NT2/D1 (cell line): ENCODE data around the gene SPIN2B.
"Not testable (repeated sequence)": the region's sequence is repeated elsewhere in the genome, so short reads cannot be mapped to it uniquely, and the experiment has no call there.

Experiments
- DNase-seq: peaks from one replicate; pipeline ENCODE4 v3.0.0-alpha.2; 2011; ENCODE audit warnings: low read depth, low spot score
- H3K27me3 ChIP-seq: 2 replicates; pipeline ENCODE4 v1.6.0; 2011; ENCODE audit warnings: mild to moderate bottlenecking; ENCODE audit not compliant: insufficient read length, insufficient read depth
- H3K36me3 ChIP-seq: 2 replicates; pipeline ENCODE4 v1.6.1; 2011; ENCODE audit warnings: mild to moderate bottlenecking, low read length, mixed read lengths; ENCODE audit not compliant: insufficient read depth, insufficient read length
- H3K4me1 ChIP-seq: 2 replicates; pipeline ENCODE4 v1.5.1; 2011; ENCODE audit not compliant: insufficient read depth, insufficient read length
- H3K4me3 ChIP-seq: 2 replicates; pipeline ENCODE4 v1.5.1; 2011; ENCODE audit warnings: low read depth; ENCODE audit not compliant: insufficient read length
- H3K9ac ChIP-seq: 2 replicates; pipeline ENCODE4 v1.6.0; 2011; ENCODE audit warnings: low read depth; ENCODE audit not compliant: insufficient read length
- H3K9me3 ChIP-seq: 2 replicates; pipeline ENCODE4 v1.5.1; 2011; ENCODE audit warnings: mild to moderate bottlenecking, low read length; ENCODE audit not compliant: insufficient read depth
- SUZ12 ChIP-seq: IDR thresholded peaks from 2 replicates; pipeline ENCODE4 v1.6.1; 2011; ENCODE audit not compliant: insufficient read length, insufficient read depth; ENCODE audit errors: extremely low read depth
- YY1 ChIP-seq: IDR thresholded peaks from 2 replicates; pipeline ENCODE4 v1.6.1; 2011; ENCODE audit not compliant: insufficient read length, insufficient read depth
- ZNF274 ChIP-seq: IDR thresholded peaks from 2 replicates; pipeline ENCODE4 v1.6.1; 2011; ENCODE audit warnings: mild to moderate bottlenecking, low read depth, low read length

The SPIN2B gene

GRCh38 chrX:57135287-57135686, 13.9 kb upstream of the SPIN2B start:
- Histone ChIP-seq H3K9me3 (no peaks in the 10 kb centered on the region), H3K4me3 (no peak overlapping the region), H3K36me3 (no peaks in the 10 kb centered on the region), H3K9ac (no peak overlapping the region), H3K4me1 (no peaks in the 10 kb centered on the region), H3K27me3 (no peaks in the 10 kb centered on the region)
- no peak for TF ChIP-seq SUZ12
- no peak for TF ChIP-seq YY1
- no peak for TF ChIP-seq ZNF274
- no peak for DNase-seq

GRCh38 chrX:57134702-57135101, 13.4 kb upstream of the SPIN2B start:
- Histone ChIP-seq H3K4me1 (no peaks in the 10 kb centered on the region), H3K9ac (no peak overlapping the region), H3K9me3 (no peaks in the 10 kb centered on the region), H3K36me3 (no peaks in the 10 kb centered on the region), H3K4me3 (no peak overlapping the region), H3K27me3 (no peaks in the 10 kb centered on the region)
- TF ChIP-seq ZNF274 = no peak
- no peak for TF ChIP-seq SUZ12
- no peak for TF ChIP-seq YY1
- no peak for DNase-seq

- Histone ChIP-seq H3K9me3 (no peaks in the 10 kb centered on the region), H3K4me1 (no peaks in the 10 kb centered on the region), H3K9ac (no peak overlapping the region), H3K27me3 (no peaks in the 10 kb centered on the region), H3K36me3 (no peaks in the 10 kb centered on the region), H3K4me3 (no peak overlapping the region)
- DNase-seq = no peak
- TF ChIP-seq SUZ12 (no peak), YY1 (no peak), ZNF274 (no peak)
These were observed 12.4 kb upstream of the SPIN2B start for GRCh38 chrX:57133706-57134105.

- DNase-seq, H3K27me3 ChIP-seq, H3K4me3 ChIP-seq, H3K4me1 ChIP-seq, H3K9ac ChIP-seq, H3K36me3 ChIP-seq, H3K9me3 ChIP-seq: not testable (repeated sequence)
These were observed 11.9 kb upstream of the SPIN2B start for GRCh38 chrX:57133284-57133683.

GRCh38 chrX:57132046-57132445, 10.7 kb upstream of the SPIN2B start:
- H3K4me1 ChIP-seq = no peaks in the 10 kb centered on the region
- TF ChIP-seq ZNF274 = no peak
- no peak for TF ChIP-seq YY1
- no peak for TF ChIP-seq SUZ12
- H3K27me3 ChIP-seq = no peaks in the 10 kb centered on the region
- H3K9ac ChIP-seq = no peak overlapping the region
- H3K9me3 ChIP-seq = no peaks in the 10 kb centered on the region
- H3K4me3 ChIP-seq = no peak overlapping the region
- no peak for DNase-seq
- no peaks in the 10 kb centered on the region for H3K36me3 ChIP-seq

GRCh38 chrX:57121816-57122215, 468 bp upstream of the SPIN2B start:
- Histone ChIP-seq H3K36me3 (peaks cover 22% of the 10 kb centered on the region), H3K4me3 (peak overlapping the region; percentile 77)

GRCh38 chrX:57120619-57121161, 658 bp downstream of the SPIN2B start:
- not testable (repeated sequence) for DNase-seq, H3K27me3 ChIP-seq, H3K9me3 ChIP-seq, H3K4me1 ChIP-seq
- Histone ChIP-seq H3K36me3 (peaks cover 33% of the 10 kb centered on the region), H3K9ac (peak overlapping the region; percentile 95), H3K4me3 (peak overlapping the region; percentile 77)

More at GRCh38 chrX:57121816-57122215, 468 bp upstream of the SPIN2B start:
- H3K4me1 ChIP-seq = no peaks in the 10 kb centered on the region
- H3K27me3 ChIP-seq = no peaks in the 10 kb centered on the region
- no peaks in the 10 kb centered on the region for H3K9me3 ChIP-seq
- no peak for DNase-seq
- H3K9ac ChIP-seq = peak overlapping the region; percentile 67
- no peak for TF ChIP-seq SUZ12
- TF ChIP-seq YY1 = no peak
- TF ChIP-seq ZNF274 = no peak

- H3K4me3 ChIP-seq = no peak overlapping the region
- no peak for TF ChIP-seq SUZ12
- TF ChIP-seq ZNF274 = no peak
- no peak for TF ChIP-seq YY1
- H3K9ac ChIP-seq = no peak overlapping the region
- no peak for DNase-seq
- peaks cover 44% of the 10 kb centered on the region for H3K36me3 ChIP-seq
- no peaks in the 10 kb centered on the region for H3K9me3 ChIP-seq
- H3K27me3 ChIP-seq = no peaks in the 10 kb centered on the region
- no peaks in the 10 kb centered on the region for H3K4me1 ChIP-seq
These were observed 1.9 kb downstream of the SPIN2B start for GRCh38 chrX:57119416-57119815.

- not testable (repeated sequence) for DNase-seq, H3K27me3 ChIP-seq, H3K4me1 ChIP-seq, H3K9me3 ChIP-seq, H3K4me3 ChIP-seq, H3K9ac ChIP-seq
- H3K36me3 ChIP-seq = peaks cover 57% of the 10 kb centered on the region
These were observed 3.8 kb downstream of the SPIN2B start for GRCh38 chrX:57117566-57117965.
